WTC11 (cell line): ENCODE measurements around the gene FDPS. TPM values are rescaled to one million over a fixed set of nuclear protein-coding genes. Genes with fewer than 3 reads are reported as not detected.
A peak's percentile ranks its signal among the peaks of the same experiment; 100 is the strongest.

Experiments used
- ARID4B ChIP-seq: sonication (generic); formaldehyde crosslinking; IDR thresholded peaks from 2 replicates; pipeline ENCODE4 v1.8.0; 2023; ENCODE audit warnings: missing genetic modification reagents, mild to moderate bottlenecking, borderline replicate concordance
- E2F5 ChIP-seq: sonication (generic); formaldehyde crosslinking; IDR thresholded peaks from 2 replicates; pipeline ENCODE4 v1.8.1; 2022; ENCODE audit warnings: mild to moderate bottlenecking, moderate library complexity, missing genetic modification reagents
- FOXP1 ChIP-seq: sonication (generic); formaldehyde crosslinking; IDR thresholded peaks from 2 replicates; pipeline ENCODE4 v1.8.0; 2022; ENCODE audit warnings: missing genetic modification reagents, mild to moderate bottlenecking, moderate library complexity, borderline replicate concordance
- MAX ChIP-seq: sonication (generic); formaldehyde crosslinking; IDR thresholded peaks from 2 replicates; pipeline ENCODE4 v1.8.0; 2022; ENCODE audit warnings: mild to moderate bottlenecking, missing genetic modification reagents
- NFE2L1 ChIP-seq: sonication (generic); formaldehyde crosslinking; IDR thresholded peaks from 2 replicates; pipeline ENCODE4 v1.8.1; 2023; ENCODE audit warnings: missing genetic modification reagents
- NR1H2 ChIP-seq: sonication (generic); formaldehyde crosslinking; IDR thresholded peaks from 2 replicates; pipeline ENCODE4 v1.9.0; 2021; ENCODE audit warnings: mild to moderate bottlenecking, moderate library complexity, missing genetic modification reagents
- NR3C1 ChIP-seq: sonication (generic); formaldehyde crosslinking; conservative IDR thresholded peaks from 2 replicates; pipeline ENCODE4 v1.8.1; 2023; ENCODE audit warnings: low read depth, mild to moderate bottlenecking, missing genetic modification reagents
- RORB ChIP-seq: fragments of 250-450 bp; sonication (Bioruptor Pico); IDR thresholded peaks from 2 replicates; pipeline ENCODE4 v1.9.0; 2021; ENCODE audit warnings: mild to moderate bottlenecking
- TEAD1 ChIP-seq: sonication (generic); formaldehyde crosslinking; IDR thresholded peaks from 2 replicates; pipeline ENCODE4 v1.8.0; 2022; ENCODE audit warnings: mild to moderate bottlenecking, missing genetic modification reagents
- USF2 ChIP-seq: sonication (generic); formaldehyde crosslinking; IDR thresholded peaks from 2 replicates; pipeline ENCODE4 v1.8.1; 2023; ENCODE audit warnings: mild to moderate bottlenecking, missing genetic modification reagents, moderate library complexity
- ZNF121 ChIP-seq: sonication (generic); formaldehyde crosslinking; IDR thresholded peaks from 2 replicates; pipeline ENCODE4 v1.8.0; 2023; ENCODE audit warnings: missing genetic modification reagents
- ZNF423 ChIP-seq: fragments of 250-450 bp; sonication (Bioruptor Pico); IDR thresholded peaks from 2 replicates; pipeline ENCODE4 v2.1.2; 2022; ENCODE audit warnings: mild to moderate bottlenecking, moderate library complexity
- total RNA-seq: library from RNA; stranded (reverse); gene quantifications from 3 replicates; pipeline ENCODE4 v1.2.3, GENCODE V29; 2021
- TF ChIP-seq, protein P1 (sequence below): sonication (generic); formaldehyde crosslinking; IDR thresholded peaks from 2 replicates; pipeline ENCODE4 v1.8.0; 2022; ENCODE audit warnings: mild to moderate bottlenecking, missing genetic modification reagents
- TF ChIP-seq, protein P2 (sequence below): fragments of 250-450 bp; sonication (Bioruptor Pico); IDR thresholded peaks from 2 replicates; pipeline ENCODE4 v1.9.0; 2021; ENCODE audit warnings: mild to moderate bottlenecking
- TF ChIP-seq, protein P3 (sequence below): fragments of 200-600 bp; IDR thresholded peaks from 2 replicates; pipeline ENCODE4 v1.8.0; 2022; ENCODE audit warnings: antibody characterized with exemption
- TF ChIP-seq, protein P4 (sequence below): fragments of 250-450 bp; sonication (Bioruptor Pico); IDR thresholded peaks from 2 replicates; pipeline ENCODE4 v1.9.0; 2021; ENCODE audit warnings: mild to moderate bottlenecking, borderline replicate concordance
- TF ChIP-seq, protein P5 (sequence below): sonication (generic); formaldehyde crosslinking; IDR thresholded peaks from 2 replicates; pipeline ENCODE4 v1.8.1; 2023; ENCODE audit warnings: mild to moderate bottlenecking, moderate library complexity, missing genetic modification reagents

The FDPS gene
- total RNA-seq, 1 experiment from 2014 or later = 354 TPM

DNA sequence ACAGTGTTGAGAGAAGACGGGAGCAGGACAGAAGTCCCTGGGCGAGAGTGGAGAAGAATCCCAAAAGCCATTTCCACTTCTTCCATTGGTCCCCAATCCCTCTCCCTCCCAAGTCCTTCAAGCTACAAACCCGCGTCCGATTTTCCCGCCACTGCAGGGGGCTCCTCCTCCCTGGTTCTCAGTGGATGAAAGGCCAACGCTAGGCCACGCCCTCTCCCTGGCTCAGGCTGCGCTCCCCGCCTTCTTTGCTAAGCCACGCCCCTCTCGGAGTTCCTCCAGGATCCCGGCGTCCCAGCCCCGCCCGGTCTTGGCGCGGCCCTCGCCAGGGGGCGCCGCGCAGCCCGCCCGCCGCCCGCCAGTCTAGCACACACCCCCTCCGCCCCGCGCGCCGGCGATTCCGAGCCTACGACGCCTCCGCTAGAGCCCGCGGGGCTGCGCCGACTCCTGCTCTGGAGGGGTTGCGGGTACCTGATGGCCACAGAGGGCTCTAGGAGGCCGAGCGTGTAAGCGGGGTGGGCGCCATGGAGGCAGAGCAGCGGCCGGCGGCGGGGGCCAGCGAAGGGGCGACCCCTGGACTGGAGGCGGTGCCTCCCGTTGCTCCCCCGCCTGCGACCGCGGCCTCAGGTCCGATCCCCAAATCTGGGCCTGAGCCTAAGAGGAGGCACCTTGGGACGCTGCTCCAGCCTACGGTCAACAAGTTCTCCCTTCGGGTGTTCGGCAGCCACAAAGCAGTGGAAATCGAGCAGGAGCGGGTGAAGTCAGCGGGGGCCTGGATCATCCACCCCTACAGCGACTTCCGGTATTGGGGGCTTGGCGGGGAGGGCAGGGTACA is 31.4 kb upstream of the FDPS start, which contains the start of gene HCN3 (continued):
- TF ChIP-seq, protein P1, sequence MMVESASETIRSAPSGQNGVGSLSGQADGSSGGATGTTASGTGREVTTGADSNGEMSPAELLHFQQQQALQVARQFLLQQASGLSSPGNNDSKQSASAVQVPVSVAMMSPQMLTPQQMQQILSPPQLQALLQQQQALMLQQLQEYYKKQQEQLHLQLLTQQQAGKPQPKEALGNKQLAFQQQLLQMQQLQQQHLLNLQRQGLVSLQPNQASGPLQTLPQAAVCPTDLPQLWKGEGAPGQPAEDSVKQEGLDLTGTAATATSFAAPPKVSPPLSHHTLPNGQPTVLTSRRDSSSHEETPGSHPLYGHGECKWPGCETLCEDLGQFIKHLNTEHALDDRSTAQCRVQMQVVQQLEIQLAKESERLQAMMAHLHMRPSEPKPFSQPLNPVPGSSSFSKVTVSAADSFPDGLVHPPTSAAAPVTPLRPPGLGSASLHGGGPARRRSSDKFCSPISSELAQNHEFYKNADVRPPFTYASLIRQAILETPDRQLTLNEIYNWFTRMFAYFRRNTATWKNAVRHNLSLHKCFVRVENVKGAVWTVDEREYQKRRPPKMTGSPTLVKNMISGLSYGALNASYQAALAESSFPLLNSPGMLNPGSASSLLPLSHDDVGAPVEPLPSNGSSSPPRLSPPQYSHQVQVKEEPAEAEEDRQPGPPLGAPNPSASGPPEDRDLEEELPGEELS (CRISPR knock-in tag) = no peak; the same call in 1 of the 2 replicates
- TF ChIP-seq ZNF121 (CRISPR knock-in tag) (no peak), NFE2L1 (CRISPR knock-in tag) (peak; percentile 47; the same call in 1 of the 2 replicates), MAX (CRISPR knock-in tag) (peak; percentile 82), NR3C1 (no peak), USF2 (CRISPR knock-in tag) (peak; percentile 14; the same call in 1 of the 2 replicates), ARID4B (CRISPR knock-in tag) (peak; percentile 36; the same call in 1 of the 2 replicates), RORB (no peak), FOXP1 (CRISPR knock-in tag) (peak; percentile 22; the same call in 1 of the 2 replicates), ZNF423 (no peak), E2F5 (peak; percentile 96), TEAD1 (CRISPR knock-in tag) (no peak), NR1H2 (no peak)
- TF ChIP-seq, protein P2, sequence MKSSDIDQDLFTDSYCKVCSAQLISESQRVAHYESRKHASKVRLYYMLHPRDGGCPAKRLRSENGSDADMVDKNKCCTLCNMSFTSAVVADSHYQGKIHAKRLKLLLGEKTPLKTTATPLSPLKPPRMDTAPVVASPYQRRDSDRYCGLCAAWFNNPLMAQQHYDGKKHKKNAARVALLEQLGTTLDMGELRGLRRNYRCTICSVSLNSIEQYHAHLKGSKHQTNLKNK = no peak
- TF ChIP-seq, protein P3, sequence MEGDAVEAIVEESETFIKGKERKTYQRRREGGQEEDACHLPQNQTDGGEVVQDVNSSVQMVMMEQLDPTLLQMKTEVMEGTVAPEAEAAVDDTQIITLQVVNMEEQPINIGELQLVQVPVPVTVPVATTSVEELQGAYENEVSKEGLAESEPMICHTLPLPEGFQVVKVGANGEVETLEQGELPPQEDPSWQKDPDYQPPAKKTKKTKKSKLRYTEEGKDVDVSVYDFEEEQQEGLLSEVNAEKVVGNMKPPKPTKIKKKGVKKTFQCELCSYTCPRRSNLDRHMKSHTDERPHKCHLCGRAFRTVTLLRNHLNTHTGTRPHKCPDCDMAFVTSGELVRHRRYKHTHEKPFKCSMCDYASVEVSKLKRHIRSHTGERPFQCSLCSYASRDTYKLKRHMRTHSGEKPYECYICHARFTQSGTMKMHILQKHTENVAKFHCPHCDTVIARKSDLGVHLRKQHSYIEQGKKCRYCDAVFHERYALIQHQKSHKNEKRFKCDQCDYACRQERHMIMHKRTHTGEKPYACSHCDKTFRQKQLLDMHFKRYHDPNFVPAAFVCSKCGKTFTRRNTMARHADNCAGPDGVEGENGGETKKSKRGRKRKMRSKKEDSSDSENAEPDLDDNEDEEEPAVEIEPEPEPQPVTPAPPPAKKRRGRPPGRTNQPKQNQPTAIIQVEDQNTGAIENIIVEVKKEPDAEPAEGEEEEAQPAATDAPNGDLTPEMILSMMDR = peak; percentile 35; the same call in 1 of the 2 replicates
- TF ChIP-seq, protein P4, sequence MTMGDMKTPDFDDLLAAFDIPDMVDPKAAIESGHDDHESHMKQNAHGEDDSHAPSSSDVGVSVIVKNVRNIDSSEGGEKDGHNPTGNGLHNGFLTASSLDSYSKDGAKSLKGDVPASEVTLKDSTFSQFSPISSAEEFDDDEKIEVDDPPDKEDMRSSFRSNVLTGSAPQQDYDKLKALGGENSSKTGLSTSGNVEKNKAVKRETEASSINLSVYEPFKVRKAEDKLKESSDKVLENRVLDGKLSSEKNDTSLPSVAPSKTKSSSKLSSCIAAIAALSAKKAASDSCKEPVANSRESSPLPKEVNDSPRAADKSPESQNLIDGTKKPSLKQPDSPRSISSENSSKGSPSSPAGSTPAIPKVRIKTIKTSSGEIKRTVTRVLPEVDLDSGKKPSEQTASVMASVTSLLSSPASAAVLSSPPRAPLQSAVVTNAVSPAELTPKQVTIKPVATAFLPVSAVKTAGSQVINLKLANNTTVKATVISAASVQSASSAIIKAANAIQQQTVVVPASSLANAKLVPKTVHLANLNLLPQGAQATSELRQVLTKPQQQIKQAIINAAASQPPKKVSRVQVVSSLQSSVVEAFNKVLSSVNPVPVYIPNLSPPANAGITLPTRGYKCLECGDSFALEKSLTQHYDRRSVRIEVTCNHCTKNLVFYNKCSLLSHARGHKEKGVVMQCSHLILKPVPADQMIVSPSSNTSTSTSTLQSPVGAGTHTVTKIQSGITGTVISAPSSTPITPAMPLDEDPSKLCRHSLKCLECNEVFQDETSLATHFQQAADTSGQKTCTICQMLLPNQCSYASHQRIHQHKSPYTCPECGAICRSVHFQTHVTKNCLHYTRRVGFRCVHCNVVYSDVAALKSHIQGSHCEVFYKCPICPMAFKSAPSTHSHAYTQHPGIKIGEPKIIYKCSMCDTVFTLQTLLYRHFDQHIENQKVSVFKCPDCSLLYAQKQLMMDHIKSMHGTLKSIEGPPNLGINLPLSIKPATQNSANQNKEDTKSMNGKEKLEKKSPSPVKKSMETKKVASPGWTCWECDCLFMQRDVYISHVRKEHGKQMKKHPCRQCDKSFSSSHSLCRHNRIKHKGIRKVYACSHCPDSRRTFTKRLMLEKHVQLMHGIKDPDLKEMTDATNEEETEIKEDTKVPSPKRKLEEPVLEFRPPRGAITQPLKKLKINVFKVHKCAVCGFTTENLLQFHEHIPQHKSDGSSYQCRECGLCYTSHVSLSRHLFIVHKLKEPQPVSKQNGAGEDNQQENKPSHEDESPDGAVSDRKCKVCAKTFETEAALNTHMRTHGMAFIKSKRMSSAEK = no peak
- TF ChIP-seq, protein P5, sequence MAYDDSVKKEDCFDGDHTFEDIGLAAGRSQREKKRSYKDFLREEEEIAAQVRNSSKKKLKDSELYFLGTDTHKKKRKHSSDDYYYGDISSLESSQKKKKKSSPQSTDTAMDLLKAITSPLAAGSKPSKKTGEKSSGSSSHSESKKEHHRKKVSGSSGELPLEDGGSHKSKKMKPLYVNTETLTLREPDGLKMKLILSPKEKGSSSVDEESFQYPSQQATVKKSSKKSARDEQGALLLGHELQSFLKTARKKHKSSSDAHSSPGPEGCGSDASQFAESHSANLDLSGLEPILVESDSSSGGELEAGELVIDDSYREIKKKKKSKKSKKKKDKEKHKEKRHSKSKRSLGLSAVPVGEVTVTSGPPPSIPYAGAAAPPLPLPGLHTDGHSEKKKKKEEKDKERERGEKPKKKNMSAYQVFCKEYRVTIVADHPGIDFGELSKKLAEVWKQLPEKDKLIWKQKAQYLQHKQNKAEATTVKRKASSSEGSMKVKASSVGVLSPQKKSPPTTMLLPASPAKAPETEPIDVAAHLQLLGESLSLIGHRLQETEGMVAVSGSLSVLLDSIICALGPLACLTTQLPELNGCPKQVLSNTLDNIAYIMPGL (CRISPR knock-in tag) = peak; percentile 84; the same call in 1 of the 2 replicates
